RWPE1 (cell line): ENCODE data around the gene SCAMP4.

Experiments
- CTCF ChIA-PET: fragments of 350-600 bp; sonication (Branson Sonifier 250); formaldehyde crosslinking; extraction: SDS; loops from one replicate; lab custom pipeline; 2021; lab: Yijun Ruan, JAX
- POLR2A ChIA-PET: fragments of 400-600 bp; formaldehyde crosslinking; extraction: SDS; loops from one replicate; lab custom pipeline; 2020; ENCODE audit warnings: antibody characterized with exemption; ENCODE audit not compliant: low non-redundant PET; lab: Yijun Ruan, JAX
- DNase-seq: peaks from one replicate; pipeline ENCODE4 v3.0.0; 2012; ENCODE audit warnings: low spot score
- H3K27ac ChIP-seq: fragments of 450-650 bp; 2 replicates; pipeline ENCODE4 v1.5.1; 2017
- TF ChIP-seq, protein P1 (sequence below): fragments of 450-650 bp; conservative IDR thresholded peaks from 2 replicates; pipeline ENCODE4 v1.5.1; 2017; ENCODE audit warnings: low read depth, mild to moderate bottlenecking

SCAMP4 gene

DNA sequence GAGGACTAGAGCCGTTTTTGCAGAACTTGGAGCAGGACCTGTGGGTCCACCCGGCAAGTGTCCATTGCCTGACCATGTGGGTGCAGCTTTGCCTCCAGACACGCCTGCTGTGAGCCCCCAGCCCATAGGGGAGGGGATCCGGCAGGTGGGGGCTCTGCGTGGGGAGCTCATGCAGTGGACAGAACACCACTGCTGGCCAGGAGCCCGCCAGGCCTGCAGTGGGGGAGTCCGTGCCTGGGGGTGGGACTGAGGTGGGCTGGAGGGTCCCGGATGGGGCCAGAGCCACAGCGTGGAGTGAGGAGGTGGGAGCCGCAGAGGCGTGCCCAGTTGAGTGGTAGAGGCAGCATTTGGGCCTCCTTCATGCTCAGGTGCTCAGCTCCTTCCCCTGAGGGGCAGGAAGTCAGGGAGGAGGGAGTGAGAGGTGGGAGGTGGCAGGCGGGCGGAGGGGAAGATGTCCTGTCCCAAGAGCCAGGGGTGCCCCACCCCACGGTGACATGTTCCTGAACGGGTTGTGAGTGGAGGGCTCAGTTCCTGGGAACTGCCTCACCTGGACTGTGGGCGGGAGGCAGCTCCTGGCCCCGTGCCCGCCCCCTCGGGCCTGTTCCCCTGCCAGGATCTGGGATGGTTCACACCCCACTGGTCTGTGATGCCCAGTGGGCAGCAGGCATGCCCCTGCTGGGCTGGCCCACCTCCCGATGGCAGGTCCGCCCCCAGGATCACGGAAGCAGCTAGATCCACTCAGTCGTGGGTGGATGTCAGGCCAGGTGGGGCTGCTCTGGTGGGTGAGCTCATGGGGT lies 8.8 kb downstream of the SCAMP4 start:
- H3K27ac ChIP-seq = peak overlapping the region; percentile 49
- no peak for DNase-seq
- TF ChIP-seq, protein P1, sequence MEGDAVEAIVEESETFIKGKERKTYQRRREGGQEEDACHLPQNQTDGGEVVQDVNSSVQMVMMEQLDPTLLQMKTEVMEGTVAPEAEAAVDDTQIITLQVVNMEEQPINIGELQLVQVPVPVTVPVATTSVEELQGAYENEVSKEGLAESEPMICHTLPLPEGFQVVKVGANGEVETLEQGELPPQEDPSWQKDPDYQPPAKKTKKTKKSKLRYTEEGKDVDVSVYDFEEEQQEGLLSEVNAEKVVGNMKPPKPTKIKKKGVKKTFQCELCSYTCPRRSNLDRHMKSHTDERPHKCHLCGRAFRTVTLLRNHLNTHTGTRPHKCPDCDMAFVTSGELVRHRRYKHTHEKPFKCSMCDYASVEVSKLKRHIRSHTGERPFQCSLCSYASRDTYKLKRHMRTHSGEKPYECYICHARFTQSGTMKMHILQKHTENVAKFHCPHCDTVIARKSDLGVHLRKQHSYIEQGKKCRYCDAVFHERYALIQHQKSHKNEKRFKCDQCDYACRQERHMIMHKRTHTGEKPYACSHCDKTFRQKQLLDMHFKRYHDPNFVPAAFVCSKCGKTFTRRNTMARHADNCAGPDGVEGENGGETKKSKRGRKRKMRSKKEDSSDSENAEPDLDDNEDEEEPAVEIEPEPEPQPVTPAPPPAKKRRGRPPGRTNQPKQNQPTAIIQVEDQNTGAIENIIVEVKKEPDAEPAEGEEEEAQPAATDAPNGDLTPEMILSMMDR = no peak
- ChIA-PET CTCF (interaction anchor here (0.6 to 2.0 kb wide), 3 partner anchors 16 to 42 kb away, joined by 5 read pairs; no protein-coding TSS in a partner anchor), POLR2A (no interaction called here)

- CTCF ChIA-PET = interaction anchor here (0.6 to 2.0 kb wide), 3 partner anchors 15 to 41 kb away, joined by 5 to 8 read pairs (median 5); no protein-coding TSS in a partner anchor
- peak overlapping the region; percentile 49 for H3K27ac ChIP-seq
- TF ChIP-seq, protein P1 = no peak
- no peak for DNase-seq
- POLR2A ChIA-PET = no interaction called here
Measured at GRCh38 chr19:1914826-1915341, 9.7 kb downstream of the SCAMP4 start.

GRCh38 chr19:1917146-1917545 lies 11.9 kb downstream of the SCAMP4 start:
- CTCF ChIA-PET = interaction anchor here (0.7 kb wide), 1 partner anchor 22 kb away, joined by 3 read pairs; no protein-coding TSS in a partner anchor
- no peak for DNase-seq
- peak overlapping the region; percentile 21 for H3K27ac ChIP-seq
- POLR2A ChIA-PET = no interaction called here
- TF ChIP-seq, protein P1 = no peak

GRCh38 chr19:1917926-1918325 lies 12.7 kb downstream of the SCAMP4 start:
- H3K27ac ChIP-seq = peak overlapping the region; percentile 35
- CTCF ChIA-PET = interaction anchor here (0.6 to 0.7 kb wide), 2 partner anchors 23 to 46 kb away, joined by 3 read pairs; no protein-coding TSS in a partner anchor
- TF ChIP-seq, protein P1 = no peak
- POLR2A ChIA-PET = no interaction called here
- DNase-seq = no peak

- no peak for DNase-seq
- TF ChIP-seq, protein P1 = no peak
- H3K27ac ChIP-seq = no peak overlapping the region
- ChIA-PET POLR2A (no interaction called here), CTCF (no interaction called here)
Measured at GRCh38 chr19:1918975-1919374, 13.8 kb downstream of the SCAMP4 start.

- H3K27ac ChIP-seq = no peak overlapping the region
- POLR2A ChIA-PET = no interaction called here
- no peak for DNase-seq
- TF ChIP-seq, protein P1 = no peak
- CTCF ChIA-PET = interaction anchor here (1.3 kb wide), 1 partner anchor 23 kb away, joined by 5 read pairs; no protein-coding TSS in a partner anchor
Measured at GRCh38 chr19:1920644-1921043, 15.4 kb downstream of the SCAMP4 start.
